H1 (cell line): ENCODE data around the gene ALPI. TPM values are rescaled to one million over a fixed set of nuclear protein-coding genes. Genes with fewer than 3 reads are reported as not detected.

ENCODE experiments used
- EGR1 ChIP-seq: IDR thresholded peaks from 2 replicates; pipeline ENCODE4 v1.6.1; 2011; ENCODE audit warnings: low read depth, low read length, borderline replicate concordance
- polyA plus RNA-seq, 7 experiments: library from polyadenylated mRNA; depleted of rRNA in 3 of 7; stranded (reverse) in 5 of 7; unstranded in 2 of 7; fragments of >200 nt in 5 of 7; fragments of 200-250 nt in 2 of 7; gene quantifications; 1 replicate in 5 of 7; 2 replicates in 1 of 7; 4 replicates in 1 of 7; pipeline versions ENCODE4 v1.2.1 to v1.2.3, GENCODE V29; 2011 to 2013; ENCODE audit warnings: missing spikeins in 2 of 7, mixed read lengths in 2 of 7
- total RNA-seq: library from RNA; stranded (reverse); fragmentation: NEBNext Ultra II Directional; extraction: Animal tissue kit (Norgen Biotek cat#: 25700); gene quantifications from 2 replicates; pipeline ENCODE4 v1.2.1, GENCODE V29; 2021
- TF ChIP-seq, protein P1 (sequence below): fragments of 300-600 bp; sonication (generic); IDR thresholded peaks from 2 replicates; pipeline ENCODE4 v1.7.1; 2012; ENCODE audit warnings: low read length, moderate library complexity, mild to moderate bottlenecking, inconsistent platforms; ENCODE audit not compliant: insufficient replicate concordance

Gene ALPI
- total and polyA plus RNA-seq, 2 of the 8 experiments (the other 6 are each of a cell fraction or from before 2014, with no cell fraction given): not detected

DNA sequence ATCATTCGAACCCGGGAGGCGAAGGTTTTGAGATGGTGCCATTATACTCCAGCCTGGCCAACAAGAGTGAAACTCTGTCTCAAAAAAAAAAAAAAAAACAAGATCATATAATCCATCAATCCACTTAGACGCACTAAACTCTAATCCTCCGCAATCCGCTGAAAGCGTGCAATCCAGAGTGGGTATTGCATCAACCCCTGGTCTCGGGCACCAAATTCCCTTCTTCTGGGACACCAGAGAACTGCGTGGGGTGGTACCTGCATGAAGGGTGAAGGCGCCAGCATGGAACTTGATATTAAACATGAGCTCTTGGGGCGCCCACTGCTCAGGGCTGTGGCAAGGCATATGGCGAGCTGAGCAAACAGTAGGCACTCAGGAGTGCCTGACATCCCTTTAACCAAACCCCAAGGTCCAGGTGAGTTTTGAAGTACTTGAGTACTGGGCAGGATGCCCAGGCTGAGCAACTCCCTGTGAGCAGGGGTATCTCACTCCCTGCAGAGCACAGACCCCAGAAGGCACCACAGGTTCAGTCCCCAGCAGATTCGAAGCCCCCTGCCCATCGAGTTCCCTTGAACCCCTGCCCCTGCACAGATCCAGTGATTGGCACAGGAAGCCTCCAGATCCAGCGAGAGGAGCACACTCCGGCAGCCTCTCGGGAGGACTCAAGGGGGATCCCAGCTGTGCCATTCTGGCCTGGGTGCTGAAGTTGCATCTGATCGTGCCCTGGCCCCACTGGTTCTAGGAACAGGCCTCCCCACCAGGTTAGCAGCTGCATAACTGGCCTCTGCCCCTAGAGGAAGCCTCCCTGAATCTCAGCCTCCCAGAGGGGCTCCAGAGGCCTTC lies 8.0 kb downstream of the ALPI start (continued):
- TF ChIP-seq, protein P1, sequence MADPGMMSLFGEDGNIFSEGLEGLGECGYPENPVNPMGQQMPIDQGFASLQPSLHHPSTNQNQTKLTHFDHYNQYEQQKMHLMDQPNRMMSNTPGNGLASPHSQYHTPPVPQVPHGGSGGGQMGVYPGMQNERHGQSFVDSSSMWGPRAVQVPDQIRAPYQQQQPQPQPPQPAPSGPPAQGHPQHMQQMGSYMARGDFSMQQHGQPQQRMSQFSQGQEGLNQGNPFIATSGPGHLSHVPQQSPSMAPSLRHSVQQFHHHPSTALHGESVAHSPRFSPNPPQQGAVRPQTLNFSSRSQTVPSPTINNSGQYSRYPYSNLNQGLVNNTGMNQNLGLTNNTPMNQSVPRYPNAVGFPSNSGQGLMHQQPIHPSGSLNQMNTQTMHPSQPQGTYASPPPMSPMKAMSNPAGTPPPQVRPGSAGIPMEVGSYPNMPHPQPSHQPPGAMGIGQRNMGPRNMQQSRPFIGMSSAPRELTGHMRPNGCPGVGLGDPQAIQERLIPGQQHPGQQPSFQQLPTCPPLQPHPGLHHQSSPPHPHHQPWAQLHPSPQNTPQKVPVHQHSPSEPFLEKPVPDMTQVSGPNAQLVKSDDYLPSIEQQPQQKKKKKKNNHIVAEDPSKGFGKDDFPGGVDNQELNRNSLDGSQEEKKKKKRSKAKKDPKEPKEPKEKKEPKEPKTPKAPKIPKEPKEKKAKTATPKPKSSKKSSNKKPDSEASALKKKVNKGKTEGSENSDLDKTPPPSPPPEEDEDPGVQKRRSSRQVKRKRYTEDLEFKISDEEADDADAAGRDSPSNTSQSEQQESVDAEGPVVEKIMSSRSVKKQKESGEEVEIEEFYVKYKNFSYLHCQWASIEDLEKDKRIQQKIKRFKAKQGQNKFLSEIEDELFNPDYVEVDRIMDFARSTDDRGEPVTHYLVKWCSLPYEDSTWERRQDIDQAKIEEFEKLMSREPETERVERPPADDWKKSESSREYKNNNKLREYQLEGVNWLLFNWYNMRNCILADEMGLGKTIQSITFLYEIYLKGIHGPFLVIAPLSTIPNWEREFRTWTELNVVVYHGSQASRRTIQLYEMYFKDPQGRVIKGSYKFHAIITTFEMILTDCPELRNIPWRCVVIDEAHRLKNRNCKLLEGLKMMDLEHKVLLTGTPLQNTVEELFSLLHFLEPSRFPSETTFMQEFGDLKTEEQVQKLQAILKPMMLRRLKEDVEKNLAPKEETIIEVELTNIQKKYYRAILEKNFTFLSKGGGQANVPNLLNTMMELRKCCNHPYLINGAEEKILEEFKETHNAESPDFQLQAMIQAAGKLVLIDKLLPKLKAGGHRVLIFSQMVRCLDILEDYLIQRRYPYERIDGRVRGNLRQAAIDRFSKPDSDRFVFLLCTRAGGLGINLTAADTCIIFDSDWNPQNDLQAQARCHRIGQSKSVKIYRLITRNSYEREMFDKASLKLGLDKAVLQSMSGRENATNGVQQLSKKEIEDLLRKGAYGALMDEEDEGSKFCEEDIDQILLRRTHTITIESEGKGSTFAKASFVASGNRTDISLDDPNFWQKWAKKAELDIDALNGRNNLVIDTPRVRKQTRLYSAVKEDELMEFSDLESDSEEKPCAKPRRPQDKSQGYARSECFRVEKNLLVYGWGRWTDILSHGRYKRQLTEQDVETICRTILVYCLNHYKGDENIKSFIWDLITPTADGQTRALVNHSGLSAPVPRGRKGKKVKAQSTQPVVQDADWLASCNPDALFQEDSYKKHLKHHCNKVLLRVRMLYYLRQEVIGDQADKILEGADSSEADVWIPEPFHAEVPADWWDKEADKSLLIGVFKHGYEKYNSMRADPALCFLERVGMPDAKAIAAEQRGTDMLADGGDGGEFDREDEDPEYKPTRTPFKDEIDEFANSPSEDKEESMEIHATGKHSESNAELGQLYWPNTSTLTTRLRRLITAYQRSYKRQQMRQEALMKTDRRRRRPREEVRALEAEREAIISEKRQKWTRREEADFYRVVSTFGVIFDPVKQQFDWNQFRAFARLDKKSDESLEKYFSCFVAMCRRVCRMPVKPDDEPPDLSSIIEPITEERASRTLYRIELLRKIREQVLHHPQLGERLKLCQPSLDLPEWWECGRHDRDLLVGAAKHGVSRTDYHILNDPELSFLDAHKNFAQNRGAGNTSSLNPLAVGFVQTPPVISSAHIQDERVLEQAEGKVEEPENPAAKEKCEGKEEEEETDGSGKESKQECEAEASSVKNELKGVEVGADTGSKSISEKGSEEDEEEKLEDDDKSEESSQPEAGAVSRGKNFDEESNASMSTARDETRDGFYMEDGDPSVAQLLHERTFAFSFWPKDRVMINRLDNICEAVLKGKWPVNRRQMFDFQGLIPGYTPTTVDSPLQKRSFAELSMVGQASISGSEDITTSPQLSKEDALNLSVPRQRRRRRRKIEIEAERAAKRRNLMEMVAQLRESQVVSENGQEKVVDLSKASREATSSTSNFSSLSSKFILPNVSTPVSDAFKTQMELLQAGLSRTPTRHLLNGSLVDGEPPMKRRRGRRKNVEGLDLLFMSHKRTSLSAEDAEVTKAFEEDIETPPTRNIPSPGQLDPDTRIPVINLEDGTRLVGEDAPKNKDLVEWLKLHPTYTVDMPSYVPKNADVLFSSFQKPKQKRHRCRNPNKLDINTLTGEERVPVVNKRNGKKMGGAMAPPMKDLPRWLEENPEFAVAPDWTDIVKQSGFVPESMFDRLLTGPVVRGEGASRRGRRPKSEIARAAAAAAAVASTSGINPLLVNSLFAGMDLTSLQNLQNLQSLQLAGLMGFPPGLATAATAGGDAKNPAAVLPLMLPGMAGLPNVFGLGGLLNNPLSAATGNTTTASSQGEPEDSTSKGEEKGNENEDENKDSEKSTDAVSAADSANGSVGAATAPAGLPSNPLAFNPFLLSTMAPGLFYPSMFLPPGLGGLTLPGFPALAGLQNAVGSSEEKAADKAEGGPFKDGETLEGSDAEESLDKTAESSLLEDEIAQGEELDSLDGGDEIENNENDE: no peak
- TF ChIP-seq EGR1: no peak
